ENCODE measurements around the gene CYP27B1.

- no peak for TF ChIP-seq POLR2AphosphoS5 (IDR thresholded peaks at IDR 0.05)
- TF ChIP-seq POLR2A (IDR thresholded peaks at IDR 0.05) = no peak
- peak in 2 of 4 experiments; percentile 26 to 35 for TF ChIP-seq CTCF (IDR thresholded peaks at IDR 0.05)
- TF ChIP-seq EP300 (IDR thresholded peaks at IDR 0.05) = no peak
These were observed 29.1 kb downstream of the CYP27B1 start for GRCh38 chr12:57737467-57738460.

All from gastroesophageal sphincter (tissue), 3 donors.